AG08395 (cell line): ENCODE data around the gene COL28A1.
A peak's percentile ranks its signal among the peaks of the same experiment; 100 is the strongest.

Source experiments
- DNase-seq: peaks from one replicate; pipeline ENCODE4 v3.0.0; 2012; ENCODE audit warnings: mixed read lengths, low spot score

The COL28A1 gene

GRCh38 chr7:7330997-7331396, 204.7 kb downstream of the COL28A1 start:
- DNase-seq, result peak; percentile 12

GRCh38 chr7:7329326-7329725, 206.3 kb downstream of the COL28A1 start:
- DNase-seq, result no peak

GRCh38 chr7:7327423-7327822, 208.2 kb downstream of the COL28A1 start:
- DNase-seq, result no peak

GRCh38 chr7:7324698-7325097, 211.0 kb downstream of the COL28A1 start:
- DNase-seq, result no peak

GRCh38 chr7:7323921-7324320, 211.8 kb downstream of the COL28A1 start:
- no peak for DNase-seq

GRCh38 chr7:7323352-7323751, 212.3 kb downstream of the COL28A1 start:
- no peak for DNase-seq

- no peak for DNase-seq
Measured at GRCh38 chr7:7321681-7322080, 214.0 kb downstream of the COL28A1 start.

GRCh38 chr7:7318601-7319000, 217.1 kb downstream of the COL28A1 start:
- no peak for DNase-seq

- DNase-seq, result no peak
Measured at GRCh38 chr7:7317850-7318249, 217.8 kb downstream of the COL28A1 start.

GRCh38 chr7:7315851-7316250, 219.8 kb downstream of the COL28A1 start:
- DNase-seq, result no peak

GRCh38 chr7:7312323-7312722, 223.3 kb downstream of the COL28A1 start:
- no peak for DNase-seq

GRCh38 chr7:7311001-7311400, 224.7 kb downstream of the COL28A1 start:
- DNase-seq, result no peak

- no peak for DNase-seq
Measured at GRCh38 chr7:7309203-7309602, 226.5 kb downstream of the COL28A1 start.
